Endothelial cell of umbilical vein (primary cell): ENCODE measurements around the gene GYS2. TPM values are rescaled to one million over a fixed set of nuclear protein-coding genes. Genes with fewer than 3 reads are reported as not detected.

Experiments
- BruUV-seq: library from RNA; stranded (reverse); fragments of 400-500 nt; replicated peaks from 2 replicates; lab custom pipeline; 2021; lab: Mats Ljungman, UMichigan
- CTCF ChIA-PET: fragments of 300-600, 350-600 bp; sonication (Branson Sonifier 250); formaldehyde crosslinking; loops from one replicate; lab custom pipeline; 2021; ENCODE audit warnings: antibody characterized with exemption, inconsistent platforms; lab: Charles Lee
- POLR2A ChIA-PET: fragments of 300-600, 350-600 bp; sonication (Branson Sonifier 250); formaldehyde crosslinking; loops from one replicate; lab custom pipeline; 2021; ENCODE audit warnings: antibody characterized with exemption, inconsistent platforms; lab: Charles Lee
- DNase-seq: peaks from one replicate; pipeline ENCODE4 v3.0.0-alpha.2; 2011; ENCODE audit warnings: low read depth, low spot score
- FAIRE-seq: peaks from 2 replicates; lab custom pipeline; 2011; peaks lifted over from hg19 to GRCh38; lab: Jason Lieb, UNC
- H2AFZ ChIP-seq: 2 replicates; pipeline ENCODE4 v1.6.0; 2012; ENCODE audit warnings: low read depth, low read length, control low read depth, inconsistent platforms
- H3K27ac ChIP-seq: 2 replicates; pipeline ENCODE4 v1.5.1; 2011; ENCODE audit warnings: low read depth, mild to moderate bottlenecking, control low read depth, low read length, moderate library complexity; ENCODE audit not compliant: insufficient read depth
- H3K27me3 ChIP-seq, 2 experiments: 2 replicates each; pipeline versions ENCODE4 v1.6.0 to v1.6.1; 2011; ENCODE audit warnings: low read length in 2 of 2, mixed read lengths in 1 of 2; ENCODE audit not compliant: control insufficient read depth in 2 of 2, insufficient read depth in 2 of 2
- H3K36me3 ChIP-seq, 2 experiments: 2 replicates in 1 of 2; 3 replicates in 1 of 2; pipeline ENCODE4 v1.5.1; 2011; ENCODE audit warnings: low read length in 2 of 2, mild to moderate bottlenecking in 1 of 2, moderate library complexity in 1 of 2; ENCODE audit not compliant: control insufficient read depth in 2 of 2, insufficient read depth in 2 of 2; ENCODE audit errors: extremely low read depth in 1 of 2
- H3K4me1 ChIP-seq: 3 replicates; pipeline ENCODE4 v1.5.1; 2011; ENCODE audit warnings: mild to moderate bottlenecking, low read length; ENCODE audit not compliant: control insufficient read depth, insufficient read depth; ENCODE audit errors: extremely low read depth
- H3K4me2 ChIP-seq: 2 replicates; pipeline ENCODE4 v1.6.1; 2011; ENCODE audit warnings: low read length, control low read depth, mixed read lengths; ENCODE audit not compliant: insufficient read depth
- H3K4me3 ChIP-seq, 3 experiments: fragments of 200-600 bp in 1 of 3; sonication (generic), shearing (Covaris generic) in 1 of 3; replicated peaks in 1 of 3; 2 replicates each; pipeline ENCODE4 v1.5.1; 2011 to 2016; ENCODE audit warnings: control low read depth in 3 of 3, low read length in 3 of 3, mild to moderate bottlenecking in 2 of 3, inconsistent platforms in 1 of 3, low read depth in 1 of 3, moderate library complexity in 1 of 3; ENCODE audit not compliant: insufficient read depth in 1 of 3
- H3K79me2 ChIP-seq: 2 replicates; pipeline ENCODE4 v1.6.0; 2012; ENCODE audit warnings: low read length, inconsistent platforms; ENCODE audit not compliant: control insufficient read depth, insufficient read depth
- H3K9ac ChIP-seq: replicated peaks from 2 replicates; pipeline ENCODE3; 2011; ENCODE audit warnings: low read length, control low read depth; ENCODE audit not compliant: insufficient read depth; ENCODE audit errors: extremely low read depth
- H3K9me1 ChIP-seq: replicated peaks from 3 replicates; pipeline ENCODE4 v1.6.0; 2011; ENCODE audit warnings: mild to moderate bottlenecking, low read length; ENCODE audit not compliant: control insufficient read depth, insufficient read depth; ENCODE audit errors: extremely low read depth
- H3K9me3 ChIP-seq: replicated peaks from 2 replicates; pipeline ENCODE4 v1.5.1; 2012; ENCODE audit warnings: low read length, inconsistent platforms; ENCODE audit not compliant: control insufficient read depth, insufficient read depth
- H4K20me1 ChIP-seq: replicated peaks from 2 replicates; pipeline ENCODE3; 2011; ENCODE audit warnings: mild to moderate bottlenecking, low read length; ENCODE audit not compliant: control insufficient read depth, insufficient read depth; ENCODE audit errors: extremely low read depth
- EZH2 ChIP-seq: IDR thresholded peaks from 2 replicates; pipeline ENCODE4 v1.6.1; 2012; ENCODE audit warnings: borderline replicate concordance, low read depth, mild to moderate bottlenecking, moderate library complexity, low read length, inconsistent platforms; ENCODE audit not compliant: severe bottlenecking
- FOS ChIP-seq: IDR thresholded peaks from 2 replicates; pipeline ENCODE4 v1.6.1; 2011; ENCODE audit warnings: mild to moderate bottlenecking, low read length, moderate library complexity, borderline replicate concordance; ENCODE audit not compliant: insufficient read depth
- GATA2 ChIP-seq: IDR thresholded peaks from 2 replicates; pipeline ENCODE4 v1.7.0; 2011; ENCODE audit warnings: low read depth, mild to moderate bottlenecking, moderate library complexity, mixed read lengths, low read length; ENCODE audit not compliant: insufficient read length, insufficient read depth
- JUN ChIP-seq: IDR thresholded peaks from 2 replicates; pipeline ENCODE4 v1.6.1; 2011; ENCODE audit warnings: borderline replicate concordance, low read depth; ENCODE audit not compliant: insufficient read length, insufficient read depth
- MAX ChIP-seq: IDR thresholded peaks from 2 replicates; pipeline ENCODE4 v1.6.1; 2011; ENCODE audit not compliant: insufficient read depth, insufficient read length
- MYC ChIP-seq: IDR thresholded peaks from one replicate; pipeline ENCODE4 v1.6.1; 2011; ENCODE audit warnings: mild to moderate bottlenecking, low read depth, low read length
- POLR2A ChIP-seq: IDR thresholded peaks from 2 replicates; pipeline ENCODE4 v1.6.1; 2012; ENCODE audit warnings: low read depth, mild to moderate bottlenecking, control low read depth, low read length
- POLR2AphosphoS5 ChIP-seq: IDR thresholded peaks from 2 replicates; pipeline ENCODE4 v1.6.1; 2012; ENCODE audit warnings: low read depth, mild to moderate bottlenecking, control low read depth, low read length, moderate library complexity; ENCODE audit not compliant: insufficient read depth
- dilution Hi-C: fragments of 300-500 bp; cut with MboI; formaldehyde crosslinking; loops from one replicate; pipeline ENCODE4 v1.15.0; 2019; ENCODE audit warnings: low sequenced_read_pairs; ENCODE audit not compliant: extremely low pct_ligation_motif_present
- intact Hi-C: fragments of 100-400 bp; cut with micrococcal nuclease; formaldehyde crosslinking; loops from one replicate; pipeline ENCODE4 v1.10.0; 2022
- polyA plus RNA-seq, 4 experiments: library from polyadenylated mRNA; depleted of rRNA in 3 of 4; stranded (reverse) in 3 of 4; unstranded in 1 of 4; fragments of >200 nt; gene quantifications; 2 replicates each; pipeline versions ENCODE4 v1.2.1 to v1.2.3, GENCODE V29; 2011 to 2012; ENCODE audit warnings: missing spikeins in 1 of 4
- total RNA-seq: library from RNA; stranded (reverse); gene quantifications from 2 replicates; pipeline ENCODE4 v1.2.3, GENCODE V29; 2021
- TF ChIP-seq, protein P1 (sequence below), 2 donors: IDR thresholded peaks; 1 replicate in 1 of 2; 2 replicates in 1 of 2; pipeline ENCODE4 v1.5.1; 2011; ENCODE audit warnings: low read length in 2 of 2, mild to moderate bottlenecking in 2 of 2, moderate library complexity in 2 of 2, control low read depth in 1 of 2, inconsistent platforms in 1 of 2, low read depth in 1 of 2; ENCODE audit not compliant: insufficient read depth in 1 of 2; ENCODE audit errors: extremely low read depth in 1 of 2

GYS2 gene
- total and polyA plus RNA-seq, 2 donors (not counting 3 experiments of a cell fraction or from before 2014, with no cell fraction given) = 0.04 TPM; not detected in 1

- CTCF ChIA-PET = interaction anchor here (1.1 to 3.5 kb wide), 2 partner anchors 153 to 279 kb away, joined by 5 to 14 read pairs; no protein-coding TSS in a partner anchor
- BruUV-seq = no TSS peak
- Histone ChIP-seq H3K4me3 (peak overlapping the region; percentile 50 to 75 (median 74)), H2AFZ (peak overlapping the region; percentile 99), H3K9me3 (no peaks in the 10 kb centered on the region), H3K4me2 (peak overlapping the region; percentile 88), H3K27ac (no peak overlapping the region), H3K4me1 (peaks cover 12% of the 10 kb centered on the region), H3K27me3 (peaks cover 12 to 39% of the 10 kb centered on the region in 2 experiments), H3K9me1 (no peaks in the 10 kb centered on the region), H3K79me2 (no peaks in the 10 kb centered on the region), H4K20me1 (no peaks in the 10 kb centered on the region), H3K9ac (peak overlapping the region; percentile 22), H3K36me3 (no peaks in the 10 kb centered on the region)
- TF ChIP-seq FOS (no peak), POLR2AphosphoS5 (no peak), MAX (no peak), EZH2 (no peak), JUN (no peak), GATA2 (no peak), MYC (no peak), POLR2A (no peak)
- TF ChIP-seq, protein P1, sequence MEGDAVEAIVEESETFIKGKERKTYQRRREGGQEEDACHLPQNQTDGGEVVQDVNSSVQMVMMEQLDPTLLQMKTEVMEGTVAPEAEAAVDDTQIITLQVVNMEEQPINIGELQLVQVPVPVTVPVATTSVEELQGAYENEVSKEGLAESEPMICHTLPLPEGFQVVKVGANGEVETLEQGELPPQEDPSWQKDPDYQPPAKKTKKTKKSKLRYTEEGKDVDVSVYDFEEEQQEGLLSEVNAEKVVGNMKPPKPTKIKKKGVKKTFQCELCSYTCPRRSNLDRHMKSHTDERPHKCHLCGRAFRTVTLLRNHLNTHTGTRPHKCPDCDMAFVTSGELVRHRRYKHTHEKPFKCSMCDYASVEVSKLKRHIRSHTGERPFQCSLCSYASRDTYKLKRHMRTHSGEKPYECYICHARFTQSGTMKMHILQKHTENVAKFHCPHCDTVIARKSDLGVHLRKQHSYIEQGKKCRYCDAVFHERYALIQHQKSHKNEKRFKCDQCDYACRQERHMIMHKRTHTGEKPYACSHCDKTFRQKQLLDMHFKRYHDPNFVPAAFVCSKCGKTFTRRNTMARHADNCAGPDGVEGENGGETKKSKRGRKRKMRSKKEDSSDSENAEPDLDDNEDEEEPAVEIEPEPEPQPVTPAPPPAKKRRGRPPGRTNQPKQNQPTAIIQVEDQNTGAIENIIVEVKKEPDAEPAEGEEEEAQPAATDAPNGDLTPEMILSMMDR (IDR thresholded peaks at IDR 0.05; ENCODE audit: extremely low read depth in 1 of 2, insufficient read depth in 1 of 2, low read depth in 1 of 2, low read length in 2 of 2) = no peak
- peak; percentile 36 for DNase-seq
- peak; percentile 47 for FAIRE-seq
- intact Hi-C loops (no loop called here), dilution Hi-C loops (no loop called here)
- POLR2A ChIA-PET = no interaction called here
Observed at GRCh38 chr12:21527451-21528180, 77.0 kb downstream of the GYS2 start.
